ENCODE results near the gene TGFBR3.

The TGFBR3 gene

GRCh38 chr1:91819038-91819788 is 66.7 kb downstream of the TGFBR3 start (continued):
- TF ChIP-seq ZNF18 (tag by site-specific recombination; IDR thresholded peaks at IDR 0.05), result no peak
- TF ChIP-seq ZNF548 (tag by site-specific recombination; IDR thresholded peaks at IDR 0.05), result no peak
- TF ChIP-seq ZNF280D (tag by site-specific recombination; IDR thresholded peaks at IDR 0.05), result no peak
- TF ChIP-seq ZNF529 (tag by site-specific recombination; IDR thresholded peaks at IDR 0.05; ENCODE audit: insufficient replicate concordance), result no peak
- TF ChIP-seq ZBTB7A (tag by site-specific recombination; IDR thresholded peaks at IDR 0.05; ENCODE audit: low read depth), result no peak
- TF ChIP-seq ZNF791 (tag by site-specific recombination; IDR thresholded peaks at IDR 0.05), result no peak
- no peak for TF ChIP-seq ZNF555 (tag by site-specific recombination; conservative IDR thresholded peaks at IDR 0.05)
- TF ChIP-seq ZNF707 (tag by site-specific recombination; IDR thresholded peaks at IDR 0.05), result no peak
- peak; percentile 94 for TF ChIP-seq SP7 (tag by site-specific recombination; IDR thresholded peaks at IDR 0.05)
- no peak for TF ChIP-seq ZNF621 (tag by site-specific recombination; IDR thresholded peaks at IDR 0.05)
- no peak for TF ChIP-seq TRIM28 (IDR thresholded peaks at IDR 0.05; ENCODE audit: borderline replicate concordance, low read length)
- no peak for TF ChIP-seq ZFP3 (tag by site-specific recombination; IDR thresholded peaks at IDR 0.05; ENCODE audit: low read depth)
- peak; percentile 63; the same call in 1 of the 2 replicates for TF ChIP-seq ZIC2 (tag by site-specific recombination; IDR thresholded peaks at IDR 0.05)
- no peak for TF ChIP-seq KLF10 (tag by site-specific recombination; IDR thresholded peaks at IDR 0.05)
- TF ChIP-seq HOXC10 (CRISPR knock-in tag; IDR thresholded peaks at IDR 0.05), result no peak
- TF ChIP-seq SP3 (tag by site-specific recombination; IDR thresholded peaks at IDR 0.05), result no peak
- no peak for TF ChIP-seq ZNF24 (tag by site-specific recombination; IDR thresholded peaks at IDR 0.05)
- TF ChIP-seq ZNF155 (tag by site-specific recombination; IDR thresholded peaks at IDR 0.05), result no peak
- TF ChIP-seq ZNF146 (tag by site-specific recombination; IDR thresholded peaks at IDR 0.05), result no peak
- peak; percentile 50 for TF ChIP-seq EGR2 (tag by site-specific recombination; IDR thresholded peaks at IDR 0.05; ENCODE audit: low read depth)
- TF ChIP-seq ZNF571 (tag by site-specific recombination; IDR thresholded peaks at IDR 0.05), result no peak
- TF ChIP-seq ZNF521 (tag by site-specific recombination; IDR thresholded peaks at IDR 0.05), result no peak
- no peak for TF ChIP-seq ZNF174 (tag by site-specific recombination; IDR thresholded peaks at IDR 0.05)
- no peak for TF ChIP-seq ZSCAN16 (tag by site-specific recombination; IDR thresholded peaks at IDR 0.05)
- no peak for TF ChIP-seq WT1 (tag by site-specific recombination; IDR thresholded peaks at IDR 0.05)
- TF ChIP-seq KLF1 (tag by site-specific recombination; IDR thresholded peaks at IDR 0.05), result no peak
- no peak for TF ChIP-seq ZNF138 (tag by site-specific recombination; IDR thresholded peaks at IDR 0.05; ENCODE audit: borderline replicate concordance)
- TF ChIP-seq BCL11A (tag by site-specific recombination; IDR thresholded peaks at IDR 0.05; ENCODE audit: low read depth), result no peak
- TF ChIP-seq ZNF530 (tag by site-specific recombination; IDR thresholded peaks at IDR 0.05; ENCODE audit: low read depth), result no peak
- TF ChIP-seq MYNN (tag by site-specific recombination; IDR thresholded peaks at IDR 0.05; ENCODE audit: borderline replicate concordance), result no peak
- no peak for TF ChIP-seq ZNF354C (tag by site-specific recombination; IDR thresholded peaks at IDR 0.05; ENCODE audit: borderline replicate concordance, low read depth)
